Effector CD4-positive, alpha-beta T cell (primary cell): ENCODE measurements around the gene CLEC4M.
"Not testable (repeated sequence)": the region's sequence is repeated elsewhere in the genome, so short reads cannot be mapped to it uniquely, and the experiment has no call there.

Experiments used
- DNase-seq: peaks from one replicate; pipeline ENCODE4 v3.0.0-alpha.2; 2020

CLEC4M gene

DNA sequence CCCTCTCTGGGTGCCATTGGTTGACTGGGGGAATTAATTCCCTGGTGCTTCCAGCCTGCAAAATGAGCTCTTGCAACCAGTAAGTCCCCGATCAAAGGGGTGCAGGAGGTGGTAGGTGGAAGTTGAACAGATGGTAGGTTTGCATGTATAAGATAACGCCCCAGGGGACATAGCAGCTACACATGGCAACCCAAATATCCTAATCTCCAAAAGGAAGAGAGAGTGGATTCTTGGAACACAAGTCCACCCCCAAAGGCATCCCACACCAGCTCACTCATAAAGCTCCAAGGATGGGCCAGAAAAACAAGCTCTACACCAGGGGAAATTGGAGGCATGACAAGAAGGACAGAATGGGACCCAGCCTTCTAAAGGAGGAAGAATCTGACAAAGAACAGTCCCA lies 20.5 kb upstream of the CLEC4M start:
- DNase-seq = no peak

DNA sequence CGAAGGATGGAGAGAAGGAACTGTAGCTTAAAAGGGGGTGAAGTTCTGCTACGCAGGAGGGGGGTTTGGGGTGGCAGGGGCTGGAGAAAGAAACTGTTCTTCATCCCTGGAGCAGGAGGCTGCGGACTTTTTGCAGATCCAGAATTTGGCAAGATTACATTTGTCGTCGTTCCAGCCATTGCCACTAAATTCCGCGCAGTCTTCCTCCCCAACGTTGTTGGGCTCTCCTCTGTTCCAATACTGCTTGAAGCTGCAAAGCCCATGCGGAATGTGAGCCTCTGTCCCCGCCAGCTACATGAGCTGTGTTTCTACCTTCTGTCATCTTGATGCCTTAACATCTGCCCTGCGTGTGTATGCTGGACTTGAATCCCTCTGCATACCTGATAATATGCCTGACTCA lies 20.1 kb upstream of the CLEC4M start:
- DNase-seq = no peak

DNA sequence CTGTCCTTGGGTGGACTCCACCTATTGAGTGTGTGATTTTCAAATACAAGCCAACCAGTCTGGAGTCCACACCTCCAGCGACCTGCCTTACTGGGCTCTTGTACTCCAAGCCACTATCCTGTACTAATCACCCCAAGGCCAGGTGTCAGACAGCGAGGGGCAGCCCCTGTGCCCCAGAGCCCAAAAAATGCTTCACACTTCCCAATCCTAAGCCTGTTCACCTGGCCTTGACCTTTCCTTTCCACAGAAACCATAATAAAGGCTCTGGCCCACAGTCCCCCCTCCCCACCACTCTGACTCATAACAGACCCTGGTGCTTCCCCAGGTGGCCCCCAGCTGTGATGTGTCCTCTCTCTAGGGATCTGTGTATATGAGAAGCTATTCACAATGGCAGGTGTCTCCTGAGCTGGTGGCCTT lies 19.6 kb upstream of the CLEC4M start:
- no peak for DNase-seq

DNA sequence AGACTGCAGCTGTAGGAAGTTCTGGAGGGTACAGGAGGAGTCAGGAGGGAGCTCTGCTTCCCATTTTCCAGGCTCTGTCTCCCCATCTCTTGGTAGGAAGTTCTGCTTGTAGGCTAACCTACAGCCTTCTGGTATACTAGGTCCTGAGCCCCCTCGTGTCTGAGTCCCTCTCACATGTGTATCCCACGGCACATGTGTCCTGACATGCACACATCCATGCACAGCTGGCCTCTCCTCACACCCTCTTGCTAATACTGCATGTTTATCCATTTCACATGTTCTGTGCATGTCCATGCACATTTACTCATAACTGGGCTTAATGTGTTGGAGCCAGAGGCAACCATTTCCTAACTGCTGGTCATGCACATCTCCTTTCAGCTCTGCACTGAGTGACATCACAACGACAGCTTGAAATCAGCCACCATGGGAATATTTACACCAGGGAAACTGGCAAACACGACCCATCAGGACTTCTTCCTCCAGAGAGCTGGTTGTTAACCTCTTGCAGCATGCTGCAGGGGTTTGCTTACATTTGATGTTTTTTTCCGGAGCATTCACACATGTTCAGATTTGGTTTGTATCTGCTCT lies 18.8 kb upstream of the CLEC4M start:
- DNase-seq = no peak

DNA sequence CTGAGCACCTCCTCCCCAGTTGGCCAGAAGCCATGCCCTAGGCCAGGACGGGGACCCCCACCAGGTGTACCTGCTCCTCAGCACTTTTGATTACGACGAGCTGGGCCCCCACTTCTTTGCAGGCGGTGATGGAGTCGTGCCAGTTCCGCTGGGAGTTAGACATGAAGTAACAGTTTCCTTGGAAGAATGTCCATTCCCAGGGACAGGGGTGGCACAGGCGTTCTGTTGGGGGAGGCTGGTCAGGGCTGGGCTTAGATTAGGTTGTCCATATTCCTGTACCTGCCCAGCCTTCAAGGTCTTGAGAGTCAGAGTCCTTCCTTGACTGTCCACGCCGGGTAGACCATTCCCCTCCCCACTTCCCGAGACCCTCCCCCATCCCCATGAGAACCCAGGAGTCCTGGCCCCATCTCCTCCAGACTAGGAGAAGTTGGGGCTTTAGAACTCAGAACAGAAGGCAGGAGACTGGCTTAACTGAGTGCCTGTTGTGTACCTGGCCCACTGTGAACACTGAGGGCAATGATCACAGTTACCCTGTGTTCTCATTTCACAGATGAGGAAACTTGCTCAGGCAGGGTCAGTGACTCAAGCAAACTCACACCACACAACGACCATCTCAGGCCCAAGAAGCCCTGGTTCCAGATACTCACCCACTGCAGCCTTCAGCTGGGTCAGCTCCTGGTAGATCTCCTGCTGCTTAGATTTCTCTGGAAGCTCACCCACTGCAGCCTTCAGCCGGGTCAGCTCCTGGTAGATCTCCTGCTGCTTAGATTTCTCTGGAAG lies 18.0 kb upstream of the CLEC4M start:
- DNase-seq = no peak

DNA sequence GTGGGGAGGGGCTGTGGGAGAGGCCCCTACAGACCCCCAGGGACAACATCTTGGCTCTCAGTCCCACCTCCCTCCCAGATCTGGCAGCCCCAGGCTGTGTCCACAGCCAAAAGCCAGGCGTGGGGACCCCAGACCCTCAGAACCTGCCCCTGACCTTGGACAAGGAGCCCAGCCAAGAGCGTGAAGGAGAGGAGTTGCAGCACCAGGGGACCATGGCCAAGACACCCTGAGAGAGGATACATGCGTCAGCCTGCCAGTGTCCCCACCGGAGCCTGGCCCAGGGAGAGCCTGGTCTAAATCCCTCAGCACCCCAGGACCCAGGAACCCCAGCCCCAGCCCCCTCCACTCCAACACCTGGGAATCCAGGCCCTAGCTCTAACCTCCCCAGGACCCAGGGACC lies 16.7 kb upstream of the CLEC4M start:
- not testable (repeated sequence) for DNase-seq

DNA sequence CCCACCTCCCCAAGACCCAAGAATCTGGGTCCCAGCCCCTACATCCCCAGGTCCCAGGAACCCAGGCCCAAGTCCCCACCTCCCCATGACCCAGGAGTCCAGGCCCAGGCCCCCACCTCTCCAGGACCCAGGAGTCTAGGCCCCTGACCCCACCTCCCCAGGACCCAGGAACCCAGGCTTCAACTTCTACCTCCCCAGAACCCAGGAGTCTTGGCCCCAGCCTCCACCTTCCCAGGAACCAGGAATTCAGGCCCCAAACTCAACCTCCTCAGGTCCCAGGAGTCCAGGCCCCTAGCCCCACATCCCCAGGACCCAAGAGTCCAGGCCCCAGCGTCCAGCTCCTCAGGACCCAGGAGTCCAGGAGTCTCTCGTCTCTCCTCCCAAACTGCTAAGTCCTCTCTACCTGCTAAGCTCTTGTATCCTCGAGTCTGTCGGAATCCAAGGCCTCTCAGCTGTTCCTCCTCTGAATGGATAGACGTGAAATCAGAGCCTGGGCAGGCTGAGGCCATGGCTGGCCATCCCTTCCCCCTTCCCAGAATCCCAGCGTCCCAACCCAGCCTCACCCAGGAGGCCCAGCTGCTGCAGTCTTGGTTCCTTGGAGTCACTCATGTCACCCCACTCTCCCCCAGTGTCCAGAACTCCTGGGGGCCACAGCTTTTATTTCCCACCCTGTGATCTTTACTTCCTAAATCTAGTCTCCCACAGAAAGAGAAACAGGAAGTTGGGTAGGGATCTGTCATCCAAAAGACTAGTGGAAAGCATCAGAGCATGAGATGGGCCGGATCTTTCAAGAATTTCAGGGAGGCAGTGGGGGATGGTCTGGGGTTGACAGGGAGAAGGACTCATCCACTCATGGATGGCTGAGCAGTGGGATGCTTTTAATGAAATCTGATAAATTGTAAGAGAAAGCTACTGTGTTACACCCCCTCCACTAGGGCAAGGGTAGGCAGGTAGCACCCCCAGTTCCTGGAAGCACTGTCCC lies 15.8 kb upstream of the CLEC4M start, which contains the start of gene CD209:
Gene CD209 (minus strand): TSS at position 632 of the 982 bp plus-strand sequence. CDS start 23 bp downstream, at position 609.
- no peak for DNase-seq

DNA sequence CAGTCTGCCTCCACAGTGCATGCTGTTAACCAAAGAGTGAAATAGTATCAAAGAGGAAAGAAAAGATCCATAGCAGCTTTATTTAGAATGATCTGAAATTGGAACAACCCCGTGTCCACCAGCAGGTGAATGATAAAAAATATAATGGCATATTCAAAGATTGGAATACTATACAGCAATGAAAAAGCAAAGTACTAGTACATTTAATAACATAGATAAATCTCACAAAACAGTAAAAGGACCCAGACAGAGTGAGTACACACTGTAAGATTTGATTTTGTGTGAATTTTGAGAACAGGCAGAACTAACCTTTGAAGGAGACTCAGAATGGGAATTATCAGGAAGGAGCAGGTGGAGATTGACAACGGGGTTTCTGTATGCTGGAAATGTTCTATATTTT lies 14.9 kb upstream of the CLEC4M start:
- no peak for DNase-seq

DNA sequence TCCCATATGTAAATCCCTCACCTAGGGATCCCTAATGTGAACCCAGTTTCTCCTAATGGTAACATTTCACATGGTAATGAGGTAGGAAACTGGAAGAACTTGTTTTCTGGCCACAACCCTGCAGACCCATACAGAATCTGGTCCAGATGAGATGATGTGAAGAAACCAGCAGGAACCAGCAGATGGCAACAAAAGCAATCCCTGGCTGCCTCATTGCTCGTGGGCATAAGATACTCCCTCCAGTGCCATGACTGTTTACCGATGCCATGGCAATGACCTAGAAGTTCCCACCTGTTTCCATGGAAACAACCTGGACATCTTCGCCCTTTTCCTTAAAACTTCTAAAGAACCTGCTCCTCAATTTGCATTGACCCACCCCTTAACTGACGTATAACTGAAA lies 14.3 kb upstream of the CLEC4M start:
- no peak for DNase-seq

DNA sequence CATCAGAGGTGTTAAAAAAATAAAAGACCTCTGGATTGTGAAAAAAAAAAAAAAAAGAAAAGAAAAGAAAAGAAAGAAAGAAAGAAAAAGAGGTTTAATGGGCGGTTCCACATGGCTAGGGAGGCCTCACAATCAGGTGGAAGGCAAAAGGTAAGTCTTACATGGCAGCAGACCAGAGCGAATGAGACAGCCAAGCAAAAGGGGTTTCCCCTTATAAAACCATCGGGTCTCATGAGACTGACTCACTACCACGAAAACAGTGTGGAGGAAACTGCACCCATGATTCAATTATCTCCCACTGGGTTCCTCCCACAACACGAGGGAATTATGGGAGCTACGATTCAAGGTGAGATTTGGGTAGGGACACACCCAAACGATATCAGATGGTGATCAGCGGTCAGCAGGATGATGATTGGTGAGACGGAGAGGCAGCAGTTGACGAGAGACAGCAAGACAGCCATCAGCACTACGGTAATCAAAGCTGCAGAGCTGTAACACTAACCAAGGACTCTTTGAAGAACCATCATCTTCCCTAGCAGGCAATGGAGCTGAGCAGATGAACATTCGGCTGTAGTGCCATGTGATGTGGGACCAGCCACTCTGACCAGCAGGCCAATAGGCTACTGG lies 11.8 kb upstream of the CLEC4M start:
- no peak for DNase-seq

DNA sequence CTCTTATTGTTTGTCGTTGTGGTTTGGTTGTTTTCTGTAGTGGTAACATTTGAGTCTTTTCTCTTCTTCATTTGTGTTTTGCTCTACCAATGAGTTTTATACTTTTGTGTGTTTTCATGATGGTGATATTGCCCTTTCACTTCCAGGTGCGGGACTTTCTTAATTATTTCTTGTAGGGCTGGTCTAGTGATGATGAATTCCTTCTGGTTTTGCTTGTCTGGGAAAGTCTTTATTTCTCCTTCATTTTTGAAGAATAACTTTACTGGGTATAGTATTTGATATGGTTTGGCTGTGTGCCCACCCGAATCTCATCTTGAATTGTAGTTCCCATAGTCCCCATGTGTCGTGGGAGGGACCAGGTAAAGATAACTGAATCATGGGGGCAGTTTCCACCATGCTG lies 6.8 kb upstream of the CLEC4M start:
- DNase-seq = no peak

DNA sequence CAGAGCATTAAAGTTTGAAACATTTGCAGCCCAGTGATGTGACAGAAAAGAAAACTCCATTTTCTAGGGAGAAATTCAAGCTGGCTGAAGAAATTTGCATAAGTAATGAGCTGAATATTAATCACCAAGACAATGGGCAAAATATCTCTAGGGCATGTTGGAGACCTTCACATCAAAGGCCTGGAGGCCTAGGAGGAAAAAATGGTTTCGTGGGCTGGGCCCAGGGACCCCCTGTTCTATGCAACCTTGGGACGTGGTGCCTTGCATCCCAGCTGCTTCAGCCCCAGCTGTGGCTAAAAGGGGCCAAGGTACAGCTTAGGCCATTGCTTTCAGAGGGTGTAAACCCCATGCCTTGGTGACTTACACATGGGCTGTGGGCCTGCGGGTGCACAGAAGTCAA lies 5.7 kb upstream of the CLEC4M start:
- DNase-seq = no peak

DNA sequence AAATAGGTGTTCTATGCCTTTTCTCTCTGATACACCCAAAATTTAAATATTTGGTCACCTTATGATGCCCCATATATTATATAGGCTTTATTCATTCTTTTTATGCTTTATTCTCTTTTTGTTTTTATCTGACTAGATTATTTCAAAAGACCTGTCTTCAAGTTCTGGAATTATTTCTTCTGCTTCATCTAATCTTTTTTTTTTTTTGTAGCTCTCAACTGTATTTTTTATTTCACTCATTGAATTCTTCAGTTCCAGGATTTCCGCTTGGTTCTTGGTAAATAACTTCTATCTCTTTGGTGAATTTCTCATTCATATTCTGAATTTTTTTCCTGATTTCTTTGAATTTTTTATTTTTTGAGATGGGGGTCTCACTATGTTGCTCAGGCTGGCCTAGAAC lies 3.9 kb upstream of the CLEC4M start:
- no peak for DNase-seq

DNA sequence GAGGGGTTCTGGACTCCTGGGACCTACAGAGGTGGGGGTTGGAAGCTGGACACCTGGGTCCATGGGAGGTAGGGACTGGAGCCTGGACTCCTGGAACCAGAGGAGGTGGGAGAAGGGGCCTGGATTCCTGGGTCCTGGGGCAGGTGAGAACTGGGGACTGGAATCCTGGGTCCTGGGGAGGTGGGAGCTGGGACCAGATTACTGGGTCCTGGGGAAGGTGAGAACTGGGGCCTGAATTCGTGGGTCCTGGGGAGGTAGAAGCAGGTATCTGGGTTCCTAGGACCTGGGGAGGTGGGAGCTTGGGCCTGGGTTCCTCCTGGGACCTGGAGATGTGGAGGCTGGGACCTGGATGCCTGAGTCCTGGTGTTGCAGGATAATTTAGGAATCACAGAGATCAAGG lies 653 bp downstream of the CLEC4M start:
- no peak for DNase-seq

DNA sequence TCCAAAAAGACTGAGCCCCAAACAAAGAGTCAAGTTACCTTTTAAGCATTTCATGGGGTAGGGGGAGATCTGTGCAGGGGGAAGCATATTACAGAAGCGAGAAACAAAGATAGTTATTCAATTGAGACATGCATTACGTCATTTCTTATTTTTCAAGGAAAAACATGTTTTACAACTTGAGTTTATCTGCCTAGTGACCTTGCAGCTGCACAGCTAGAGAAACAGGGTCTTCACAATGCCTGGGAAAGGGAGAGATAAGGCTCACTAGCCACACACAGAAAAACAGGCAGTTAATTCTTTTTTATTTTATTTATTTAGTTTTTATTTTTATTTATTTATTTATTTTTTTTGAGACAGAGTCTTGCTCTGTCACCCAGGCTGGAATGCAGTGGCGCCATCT lies 1.1 kb downstream of the CLEC4M start:
- DNase-seq = not testable (repeated sequence)

DNA sequence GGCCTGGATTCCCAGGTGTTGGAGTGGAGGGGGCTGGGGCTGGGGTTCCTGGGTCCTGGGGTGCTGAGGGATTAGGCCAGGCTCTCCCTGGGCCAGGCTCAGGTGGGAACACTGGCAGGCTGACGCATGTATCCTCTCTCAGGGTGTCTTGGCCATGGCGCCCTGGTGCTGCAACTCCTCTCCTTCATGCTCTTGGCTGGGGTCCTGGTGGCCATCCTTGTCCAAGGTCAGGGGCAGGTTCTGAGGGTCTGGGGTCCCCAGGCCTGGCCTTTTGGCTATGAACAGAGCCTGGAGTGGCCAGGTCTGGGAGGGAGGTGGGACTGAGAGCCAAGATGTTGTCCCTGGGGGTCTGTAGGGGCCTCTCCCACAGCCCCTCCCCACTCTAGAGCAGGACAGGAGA lies 2.0 kb downstream of the CLEC4M start:
- not testable (repeated sequence) for DNase-seq

DNA sequence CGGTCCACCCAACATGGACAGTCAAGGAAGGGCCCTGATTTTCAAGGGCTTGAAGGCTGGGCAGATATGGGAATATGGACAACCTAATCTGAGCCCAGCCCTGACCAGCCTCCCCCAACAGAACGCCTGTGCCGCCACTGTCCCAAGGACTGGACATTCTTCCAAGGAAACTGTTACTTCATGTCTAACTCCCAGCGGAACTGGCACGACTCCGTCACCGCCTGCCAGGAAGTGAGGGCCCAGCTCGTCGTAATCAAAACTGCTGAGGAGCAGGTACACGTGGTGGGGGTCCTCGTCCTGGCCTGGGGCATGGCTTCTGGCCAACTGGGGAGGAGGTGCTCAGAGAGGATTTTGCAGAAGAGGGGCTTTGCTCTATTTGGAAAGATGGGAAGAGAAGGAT lies 3.5 kb downstream of the CLEC4M start:
- no peak for DNase-seq

DNA sequence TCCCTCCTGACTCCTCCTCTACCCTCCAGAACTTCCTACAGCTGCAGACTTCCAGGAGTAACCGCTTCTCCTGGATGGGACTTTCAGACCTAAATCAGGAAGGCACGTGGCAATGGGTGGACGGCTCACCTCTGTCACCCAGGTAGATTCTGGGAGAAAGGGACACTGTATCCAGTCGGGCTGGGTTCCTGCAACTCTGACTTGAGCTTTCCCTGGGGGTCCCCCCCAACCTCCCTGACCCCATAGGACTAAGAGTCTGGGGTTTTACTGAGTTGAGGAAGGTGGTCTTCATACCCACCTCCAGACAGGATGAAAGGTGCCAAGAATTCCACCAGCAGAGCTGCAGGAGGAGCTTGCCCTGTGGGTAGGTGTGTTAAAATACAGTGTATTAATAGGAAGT lies 4.4 kb downstream of the CLEC4M start:
- no peak for DNase-seq

DNA sequence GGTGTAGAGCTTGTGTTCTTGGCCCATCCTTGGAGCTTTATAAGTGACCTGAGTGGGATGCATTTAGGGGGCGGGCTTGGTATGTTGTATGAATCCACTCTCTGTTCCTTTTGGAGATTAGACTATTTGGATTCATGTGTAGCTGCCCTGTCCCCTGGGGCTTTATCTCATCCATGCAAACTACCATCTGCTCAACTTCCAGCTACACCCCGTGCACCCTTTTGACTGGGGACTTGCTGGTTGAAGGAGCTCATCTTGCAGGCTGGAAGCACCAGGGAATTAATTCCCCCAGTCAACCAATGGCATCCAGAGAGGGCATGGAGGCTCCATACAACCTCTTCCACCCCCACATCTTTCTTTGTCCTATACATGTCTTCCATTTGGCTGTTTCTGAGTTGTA lies 6.1 kb downstream of the CLEC4M start:
- DNase-seq = no peak

DNA sequence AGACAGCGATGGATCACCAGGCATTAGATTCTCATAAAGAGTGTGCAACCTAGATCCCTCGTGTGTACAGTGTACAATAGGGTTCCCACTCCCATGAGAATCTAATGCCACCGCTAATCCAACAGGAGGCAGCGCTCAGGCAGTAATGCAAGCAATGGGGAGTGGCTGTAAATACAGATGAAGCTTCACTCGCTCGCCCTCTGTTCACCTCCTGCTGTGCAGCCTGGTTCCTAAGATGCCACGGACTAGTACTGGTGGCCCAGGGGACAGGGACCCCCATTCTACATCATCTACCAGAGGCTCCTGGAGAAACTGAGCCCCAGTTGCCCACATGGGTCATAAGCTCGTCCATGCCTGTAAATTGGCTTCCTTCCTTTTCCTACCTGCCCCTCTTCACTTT lies 8.0 kb downstream of the CLEC4M start:
- DNase-seq = no peak

DNA sequence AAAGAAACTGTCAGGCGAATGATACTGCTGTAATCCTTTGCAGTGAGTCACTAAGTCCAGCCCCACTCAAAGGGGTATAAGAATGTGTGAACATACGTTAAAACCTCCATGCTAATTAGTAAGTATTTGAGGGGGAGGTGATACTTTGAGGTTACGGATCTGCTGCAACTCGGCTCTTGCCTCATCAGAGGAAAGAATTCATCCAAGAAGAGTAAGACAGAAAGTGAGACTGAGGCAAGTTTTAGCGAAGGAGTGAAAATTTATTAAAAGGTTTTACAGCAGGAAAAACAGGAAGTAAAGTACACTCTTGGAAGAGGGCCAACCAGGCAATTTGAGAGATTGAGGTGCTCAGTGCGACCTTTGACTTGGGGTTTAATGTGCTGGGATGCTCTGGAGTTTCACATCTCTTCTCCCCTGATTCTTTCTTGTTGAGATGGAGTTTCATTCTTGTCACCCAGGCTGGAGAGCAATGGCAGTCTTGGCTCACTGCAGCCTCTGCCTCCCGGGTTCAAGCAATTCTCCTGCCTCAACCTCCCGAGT lies 9.8 kb downstream of the CLEC4M start:
- no peak for DNase-seq

DNA sequence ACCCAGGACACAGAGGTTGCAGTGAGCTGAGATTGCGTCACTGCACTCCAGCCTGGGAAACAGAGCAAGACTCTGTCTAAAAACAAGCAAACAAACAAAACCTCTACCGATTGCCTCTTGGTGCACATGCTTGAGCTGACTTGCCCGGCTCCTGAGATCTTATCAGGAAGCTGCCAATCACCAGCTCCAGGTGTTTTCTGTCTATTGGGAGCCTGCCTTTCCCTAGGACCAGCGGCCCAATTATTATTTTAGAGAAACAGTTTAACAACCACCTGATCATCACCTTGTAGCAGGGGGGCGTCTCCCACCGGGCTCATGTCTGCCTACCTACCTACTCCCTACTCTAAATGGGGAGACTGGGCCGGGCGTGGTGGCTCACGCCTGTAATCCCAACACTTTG lies 10.8 kb downstream of the CLEC4M start:
- no peak for DNase-seq

DNA sequence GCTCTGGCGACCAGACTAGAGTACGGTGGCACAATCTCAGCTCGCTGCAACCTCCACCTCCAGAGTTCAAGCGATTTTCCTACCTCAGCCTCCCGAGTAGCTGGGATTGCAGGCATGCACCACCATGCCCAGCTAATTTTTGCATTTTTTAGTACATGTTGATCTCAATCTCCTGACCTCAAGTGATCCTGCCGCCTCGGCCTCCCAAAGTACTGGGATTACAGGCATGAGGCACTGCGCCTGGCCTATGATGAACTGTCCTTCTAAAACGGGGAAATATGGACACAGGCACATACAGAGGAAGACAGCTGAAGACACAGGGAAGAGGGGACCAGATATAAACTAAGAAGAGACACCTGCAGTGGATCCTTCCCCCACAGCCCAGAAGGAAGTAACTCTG lies 12.7 kb downstream of the CLEC4M start:
- DNase-seq = no peak
